Upper lobe of left lung (tissue), 6 donors: Measurements from ENCODE around the gene TNRC6B. TPM values are rescaled to one million over a fixed set of nuclear protein-coding genes. Genes with fewer than 3 reads are reported as not detected.

Source experiments
- ATAC-seq, 2 donors: fragments of 200-7000 bp; cut with Tn5 transposase; one replicate each; pipeline ENCODE4 v1.9.1; 2022; ENCODE audit warnings: mild to moderate bottlenecking in 2 of 2, moderate library complexity in 2 of 2; ENCODE audit not compliant: low FRiP score in 2 of 2
- DNase-seq, 2 donors: peaks; one replicate each; pipeline ENCODE4 v3.0.0-alpha.2; 2019 to 2020
- H3K27ac ChIP-seq, 4 donors: fragments of 200-600 bp; sonication (generic); one replicate each; pipeline ENCODE4 v1.5.1; 2016 to 2019
- H3K27me3 ChIP-seq, 4 donors: fragments of 200-600 bp; sonication (generic); one replicate each; pipeline ENCODE4 v1.5.1; 2017 to 2019
- H3K36me3 ChIP-seq, 4 donors: fragments of 200-600 bp; sonication (generic); one replicate each; pipeline ENCODE4 v1.5.1; 2016 to 2019
- H3K4me1 ChIP-seq, 4 donors: fragments of 200-600 bp; sonication (generic); one replicate each; pipeline ENCODE4 v1.5.1; 2018 to 2019
- H3K4me3 ChIP-seq, 4 donors: fragments of 200-600 bp; sonication (generic); one replicate each; pipeline ENCODE4 v1.5.1; 2017 to 2019; ENCODE audit warnings: mild to moderate bottlenecking in 2 of 4, moderate library complexity in 1 of 4
- H3K9me3 ChIP-seq, 4 donors: fragments of 200-600 bp; sonication (generic); one replicate each; pipeline ENCODE4 v1.5.1; 2018 to 2019
- EP300 ChIP-seq, 4 donors: sonication (generic); formaldehyde crosslinking; IDR thresholded peaks; one replicate each; pipeline ENCODE4 v1.5.1; 2017; ENCODE audit warnings: antibody characterized with exemption in 4 of 4, control low read depth in 2 of 4
- POLR2A ChIP-seq, 4 donors: fragments of 450-650 bp; IDR thresholded peaks; one replicate each; pipeline ENCODE4 v1.5.1; 2016 to 2017; ENCODE audit warnings: antibody characterized with exemption in 4 of 4, mild to moderate bottlenecking in 2 of 4
- POLR2AphosphoS5 ChIP-seq, 2 donors: sonication (generic); formaldehyde crosslinking; IDR thresholded peaks; one replicate each; pipeline ENCODE4 v1.5.1; 2017; ENCODE audit warnings: antibody characterized with exemption in 2 of 2
- WGBS, 2 donors: methylation state at CpG; one replicate each; pipeline ENCODE4 v1.1.5; 2017 to 2018; 5-methylcytosine and 5-hydroxymethylcytosine counted together
- total RNA-seq, 6 donors: library from RNA; depleted of rRNA in 4 of 6; stranded (reverse); fragments of >200 nt in 4 of 6; gene quantifications; one replicate each; pipeline versions ENCODE4 v1.1.0 to v1.2.1, GENCODE V29; 2016 to 2021
- TF ChIP-seq, protein P1 (sequence below), 6 experiments: fragments of 450-650 bp in 4 of 6; fragments of 200-600 bp in 2 of 6; sonication (generic) in 2 of 6; IDR thresholded peaks; one replicate each; pipeline ENCODE4 v1.5.1; 2016 to 2019; ENCODE audit warnings: antibody characterized with exemption in 6 of 6
- donor health status: DM: no; HTN: no; CAD: no; lungs with moderate emphysema.
- donor health status: DM: no; HTN: yes; CAD: no; lungs with severe emphysema.

TNRC6B gene
- total RNA-seq, 6 donors from 2014 or later: 18.1 to 106 (median 60.3) TPM

DNA sequence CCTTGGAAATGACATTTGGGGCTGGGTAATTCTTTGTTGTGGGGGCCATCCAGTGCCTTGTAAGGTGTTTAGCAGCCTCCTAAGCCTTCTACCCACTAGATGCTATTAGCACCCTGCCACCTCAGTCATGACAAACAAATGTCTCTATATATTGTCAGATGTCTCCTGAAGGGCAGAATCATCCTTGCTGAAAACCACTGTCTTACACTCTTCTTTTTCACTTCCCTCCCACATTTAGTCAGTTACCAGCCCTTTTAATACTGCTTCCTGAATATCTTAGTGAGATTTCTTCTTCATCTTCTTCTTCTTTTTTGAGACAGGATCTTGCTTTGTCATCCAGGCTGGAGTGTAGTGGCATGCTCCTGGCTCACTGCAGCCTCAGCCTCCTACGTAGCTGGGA, 33.1 kb downstream of the TNRC6B start:
- Histone ChIP-seq H3K4me1 (peaks cover 26 to 63% (median 39%) of the 10 kb centered on the region in 4 donors), H3K36me3 (no peaks in the 10 kb centered on the region), H3K27ac (peak overlapping the region in 3 of 4 donors; percentile 27 to 67 (median 56)), H3K27me3 (no peaks in the 10 kb centered on the region), H3K4me3 (no peak overlapping the region), H3K9me3 (no peaks in the 10 kb centered on the region)
- DNase-seq (no peak), ATAC-seq (peak in 1 of 2 donors; percentile 49)
- TF ChIP-seq EP300 (IDR thresholded peaks at IDR 0.05) (no peak), POLR2A (IDR thresholded peaks at IDR 0.05) (no peak), POLR2AphosphoS5 (IDR thresholded peaks at IDR 0.05) (no peak)
- TF ChIP-seq, protein P1, sequence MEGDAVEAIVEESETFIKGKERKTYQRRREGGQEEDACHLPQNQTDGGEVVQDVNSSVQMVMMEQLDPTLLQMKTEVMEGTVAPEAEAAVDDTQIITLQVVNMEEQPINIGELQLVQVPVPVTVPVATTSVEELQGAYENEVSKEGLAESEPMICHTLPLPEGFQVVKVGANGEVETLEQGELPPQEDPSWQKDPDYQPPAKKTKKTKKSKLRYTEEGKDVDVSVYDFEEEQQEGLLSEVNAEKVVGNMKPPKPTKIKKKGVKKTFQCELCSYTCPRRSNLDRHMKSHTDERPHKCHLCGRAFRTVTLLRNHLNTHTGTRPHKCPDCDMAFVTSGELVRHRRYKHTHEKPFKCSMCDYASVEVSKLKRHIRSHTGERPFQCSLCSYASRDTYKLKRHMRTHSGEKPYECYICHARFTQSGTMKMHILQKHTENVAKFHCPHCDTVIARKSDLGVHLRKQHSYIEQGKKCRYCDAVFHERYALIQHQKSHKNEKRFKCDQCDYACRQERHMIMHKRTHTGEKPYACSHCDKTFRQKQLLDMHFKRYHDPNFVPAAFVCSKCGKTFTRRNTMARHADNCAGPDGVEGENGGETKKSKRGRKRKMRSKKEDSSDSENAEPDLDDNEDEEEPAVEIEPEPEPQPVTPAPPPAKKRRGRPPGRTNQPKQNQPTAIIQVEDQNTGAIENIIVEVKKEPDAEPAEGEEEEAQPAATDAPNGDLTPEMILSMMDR (IDR thresholded peaks at IDR 0.05): no peak
- WGBS, 2 donors: 63 to 75% methylated on average over 1 of the region's 1 CpG

GRCh38 chr22:40211476-40212054, 33.8 kb downstream of the TNRC6B start:
- WGBS, 2 donors: 67 to 88% methylated on average over 12 of the region's 12 CpGs
- ATAC-seq (peak in 1 of 2 donors; percentile 59), DNase-seq (peak in 1 of 2 donors; percentile 35)
- H3K4me1 ChIP-seq: peaks cover 32 to 67% (median 44%) of the 10 kb centered on the region in 4 donors
- TF ChIP-seq, protein P1 (IDR thresholded peaks at IDR 0.05): no peak
- no peak for TF ChIP-seq POLR2AphosphoS5 (IDR thresholded peaks at IDR 0.05)
- no peak for TF ChIP-seq EP300 (IDR thresholded peaks at IDR 0.05)
- TF ChIP-seq POLR2A (IDR thresholded peaks at IDR 0.05): no peak
- peak overlapping the region; percentile 17 to 67 (median 42) for H3K27ac ChIP-seq
- H3K36me3 ChIP-seq: no peaks in the 10 kb centered on the region
- no peaks in the 10 kb centered on the region for H3K27me3 ChIP-seq
- no peak overlapping the region for H3K4me3 ChIP-seq
- no peaks in the 10 kb centered on the region for H3K9me3 ChIP-seq

- Histone ChIP-seq H3K36me3 (no peaks in the 10 kb centered on the region), H3K9me3 (no peaks in the 10 kb centered on the region), H3K4me3 (no peak overlapping the region), H3K4me1 (peaks cover 32 to 67% (median 44%) of the 10 kb centered on the region in 4 donors), H3K27me3 (no peaks in the 10 kb centered on the region), H3K27ac (no peak overlapping the region)
- 27 to 40% methylated on average over 2 of the region's 2 CpGs for WGBS, 2 donors
- DNase-seq (no peak), ATAC-seq (peak in 1 of 2 donors; percentile 21)
- TF ChIP-seq EP300 (IDR thresholded peaks at IDR 0.05) (no peak), POLR2AphosphoS5 (IDR thresholded peaks at IDR 0.05) (no peak)
- TF ChIP-seq, protein P1 (IDR thresholded peaks at IDR 0.05): no peak
These were observed 34.4 kb downstream of the TNRC6B start for GRCh38 chr22:40212121-40212520.

- ATAC-seq: no peak
- DNase-seq: no peak
- no peak overlapping the region for H3K4me3 ChIP-seq
- 44 to 56% methylated on average over 4 of the region's 4 CpGs for WGBS, 2 donors
- no peak for TF ChIP-seq EP300 (IDR thresholded peaks at IDR 0.05)
- TF ChIP-seq POLR2AphosphoS5 (IDR thresholded peaks at IDR 0.05): no peak
- TF ChIP-seq, protein P1 (IDR thresholded peaks at IDR 0.05): no peak
- no peak for TF ChIP-seq POLR2A (IDR thresholded peaks at IDR 0.05)
- peaks cover 35 to 70% (median 45%) of the 10 kb centered on the region in 4 donors for H3K4me1 ChIP-seq
- H3K27me3 ChIP-seq: no peaks in the 10 kb centered on the region
- no peaks in the 10 kb centered on the region for H3K36me3 ChIP-seq
- no peaks in the 10 kb centered on the region for H3K9me3 ChIP-seq
- no peak overlapping the region for H3K27ac ChIP-seq
These were observed 35.8 kb downstream of the TNRC6B start for GRCh38 chr22:40213478-40213877.

DNA sequence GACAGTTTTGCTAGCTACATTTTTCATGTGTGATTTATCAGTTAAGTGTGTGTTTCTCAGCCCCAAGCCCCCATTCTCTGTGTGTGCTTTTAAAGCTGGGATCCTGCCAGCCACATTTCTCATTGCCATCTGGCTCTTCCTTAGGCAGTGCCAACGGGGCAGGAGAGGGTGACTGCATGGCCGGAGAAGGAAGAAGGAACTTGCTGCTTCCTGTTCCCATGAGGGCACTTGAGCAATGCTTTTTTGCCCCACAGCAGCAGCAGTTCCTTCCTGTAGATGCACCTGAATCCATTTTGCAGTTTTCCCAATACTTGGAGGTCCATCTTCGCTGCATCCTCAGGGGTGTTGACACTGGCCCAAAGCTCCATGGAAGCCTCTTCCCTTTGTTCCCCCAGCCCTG, 37.5 kb downstream of the TNRC6B start:
- TF ChIP-seq POLR2A (IDR thresholded peaks at IDR 0.05) (no peak), POLR2AphosphoS5 (IDR thresholded peaks at IDR 0.05) (no peak), EP300 (IDR thresholded peaks at IDR 0.05) (no peak)
- TF ChIP-seq, protein P1 (IDR thresholded peaks at IDR 0.05): no peak
- no peak overlapping the region for H3K4me3 ChIP-seq
- H3K36me3 ChIP-seq: no peaks in the 10 kb centered on the region
- peaks cover 46 to 73% (median 59%) of the 10 kb centered on the region in 4 donors for H3K4me1 ChIP-seq
- peak in 1 of 2 donors; percentile 75 for DNase-seq
- 26 to 43% methylated on average over 3 of the region's 3 CpGs for WGBS, 2 donors
- no peaks in the 10 kb centered on the region for H3K9me3 ChIP-seq
- peak overlapping the region in 2 of 4 donors; percentile 40 to 50 for H3K27ac ChIP-seq
- no peaks in the 10 kb centered on the region for H3K27me3 ChIP-seq
- ATAC-seq: peak; percentile 57 to 71
